B cell (primary cell): ENCODE measurements around the gene ATXN3L. TPM values are rescaled to one million over a fixed set of nuclear protein-coding genes. Genes with fewer than 3 reads are reported as not detected.

ENCODE experiments used
- ATAC-seq: fragments of 200-7000 bp; cut with Tn5 transposase; one replicate; pipeline ENCODE4 v1.10.0; 2021; ENCODE audit warnings: low read depth, mild to moderate bottlenecking, moderate number of reproducible peaks, moderate library complexity
- CTCF ChIA-PET: fragments of 350-600 bp; sonication (Branson Sonifier 250); formaldehyde crosslinking; loops from one replicate; lab custom pipeline; 2021; ENCODE audit warnings: antibody characterized with exemption, inconsistent platforms; lab: Charles Lee
- POLR2A ChIA-PET: fragments of 350-600 bp; sonication (Branson Sonifier 250); formaldehyde crosslinking; loops from one replicate; lab custom pipeline; 2021; ENCODE audit warnings: antibody characterized with exemption; lab: Charles Lee
- DNase-seq: peaks from one replicate; pipeline ENCODE4 v3.0.0; 2013
- H2AFZ ChIP-seq: 2 replicates; pipeline ENCODE4 v1.6.1; 2012; ENCODE audit warnings: mild to moderate bottlenecking, low read depth, low read length; ENCODE audit not compliant: insufficient read depth, poor library complexity, severe bottlenecking
- H3K27ac ChIP-seq, 2 donors: 1 replicate in 1 of 2; 2 replicates in 1 of 2; pipeline ENCODE4 v1.5.1; 2012 to 2013; ENCODE audit warnings: low read length in 2 of 2, mild to moderate bottlenecking in 2 of 2, moderate library complexity in 1 of 2
- H3K27me3 ChIP-seq, 4 experiments: fragments of 200-600 bp in 1 of 4; sonication (generic) in 1 of 4; replicated peaks in 1 of 4; 1 replicate in 2 of 4; 2 replicates in 2 of 4; pipeline versions ENCODE4 v1.6.1 to v1.7.0; 2013 to 2016; ENCODE audit warnings: low read length in 3 of 4, mild to moderate bottlenecking in 2 of 4, mixed read lengths in 1 of 4, moderate library complexity in 1 of 4; ENCODE audit not compliant: insufficient read depth in 4 of 4, control insufficient read depth in 3 of 4; ENCODE audit errors: control extremely low read depth in 1 of 4
- H3K36me3 ChIP-seq, 2 experiments: replicated peaks in 1 of 2; 1 replicate in 1 of 2; 2 replicates in 1 of 2; pipeline versions ENCODE4 v1.6.1 to v1.7.1; 2013; ENCODE audit warnings: low read length in 1 of 2; ENCODE audit not compliant: insufficient read depth in 2 of 2, control insufficient read depth in 1 of 2; ENCODE audit errors: control extremely low read depth in 1 of 2, extremely low read depth in 1 of 2
- H3K4me1 ChIP-seq, 2 donors: fragments of 200-600 bp in 1 of 2; sonication (generic) in 1 of 2; 1 replicate in 1 of 2; 2 replicates in 1 of 2; pipeline versions ENCODE4 v1.5.1 to v1.6.1; 2013 to 2017; ENCODE audit warnings: low read length in 2 of 2; ENCODE audit not compliant: control insufficient read depth in 2 of 2, insufficient read depth in 2 of 2
- H3K4me2 ChIP-seq: replicated peaks from 2 replicates; pipeline ENCODE3; 2012; ENCODE audit warnings: mild to moderate bottlenecking, low read depth, low read length; ENCODE audit not compliant: poor library complexity, severe bottlenecking
- H3K4me3 ChIP-seq, 5 experiments: fragments of 200-600 bp in 1 of 5; sonication (generic) in 1 of 5; 1 replicate in 3 of 5; 2 replicates in 2 of 5; pipeline versions ENCODE4 v1.5.1 to v1.7.0; 2011 to 2016; ENCODE audit warnings: low read length in 4 of 5, mild to moderate bottlenecking in 4 of 5, low read depth in 2 of 5, control low read depth in 1 of 5, moderate library complexity in 1 of 5; ENCODE audit not compliant: insufficient read depth in 1 of 5; ENCODE audit errors: control extremely low read depth in 1 of 5, extremely low read depth in 1 of 5
- H3K79me2 ChIP-seq: fragments of 200-600 bp; sonication (generic); one replicate; pipeline ENCODE4 v1.6.0; 2016; ENCODE audit warnings: low read length; ENCODE audit not compliant: control insufficient read depth, insufficient read depth
- H3K9ac ChIP-seq: fragments of 200-600 bp; sonication (generic); 2 replicates; pipeline ENCODE4 v1.6.1; 2017; ENCODE audit warnings: mild to moderate bottlenecking, low read length, moderate library complexity
- H3K9me3 ChIP-seq, 3 donors: one replicate each; pipeline versions ENCODE4 v1.6.1 to v1.7.1; 2013; ENCODE audit warnings: low read length in 2 of 3; ENCODE audit not compliant: control insufficient read depth in 2 of 3, insufficient read depth in 1 of 3; ENCODE audit errors: control extremely low read depth in 1 of 3
- H4K20me1 ChIP-seq: 2 replicates; pipeline ENCODE4 v1.6.0; 2012; ENCODE audit warnings: mild to moderate bottlenecking, low read length; ENCODE audit not compliant: insufficient read depth, control insufficient read depth, poor library complexity, severe bottlenecking
- H3K27ac Mint-ChIP-seq: one replicate; pipeline ENCODE4 v1.8.0; 2021; ENCODE audit warnings: mixed read lengths
- H3K27me3 Mint-ChIP-seq: one replicate; pipeline ENCODE4 v1.8.0; 2021; ENCODE audit warnings: mixed read lengths
- H3K4me1 Mint-ChIP-seq: one replicate; pipeline ENCODE4 v1.8.0; 2021; ENCODE audit warnings: mixed read lengths
- H3K4me3 Mint-ChIP-seq: one replicate; pipeline ENCODE4 v1.8.0; 2021; ENCODE audit warnings: mixed read lengths
- H3K9me3 Mint-ChIP-seq: one replicate; pipeline ENCODE4 v1.8.0; 2022; ENCODE audit warnings: mixed read lengths; ENCODE audit not compliant: insufficient read depth
- CTCF ChIP-seq: fragments of 200-600 bp; IDR thresholded peaks from one replicate; pipeline ENCODE4 v1.8.0; 2022; ENCODE audit warnings: antibody characterized with exemption, mild to moderate bottlenecking
- EZH2 ChIP-seq: IDR thresholded peaks from 2 replicates; pipeline ENCODE4 v1.6.1; 2012; ENCODE audit warnings: borderline replicate concordance, low read depth, mild to moderate bottlenecking, moderate library complexity, low read length; ENCODE audit not compliant: insufficient read depth, poor library complexity, severe bottlenecking
- WGBS: methylation state at CpG from one replicate; pipeline ENCODE4 v1.1.5; 2013; ENCODE audit warnings: missing lambda C conversion rate; ENCODE audit not compliant: insufficient coverage; 5-methylcytosine and 5-hydroxymethylcytosine counted together
- intact Hi-C: fragments of 100-400 bp; cut with micrococcal nuclease; formaldehyde crosslinking; loops from one replicate; pipeline ENCODE4 v1.10.0; 2022
- polyA plus RNA-seq: library from polyadenylated mRNA; depleted of rRNA; stranded (reverse); fragments of >200 nt; gene quantifications from 2 replicates; pipeline ENCODE4 v1.2.3, GENCODE V29; 2012
- total RNA-seq, 2 donors: library from RNA; stranded (reverse); fragments of 120-200 nt in 1 of 2; gene quantifications; 1 replicate in 1 of 2; 2 replicates in 1 of 2; pipeline versions ENCODE4 v1.2.3 to v1.2.4, GENCODE V29; 2013 to 2022

The ATXN3L gene
- total and polyA plus RNA-seq, 2 donors (not counting 1 experiment from before 2014, with no cell fraction given) = not detected

- DNase-seq = no peak
- 90% methylated on average over 2 of the region's 10 CpGs for WGBS
- Mint-ChIP-seq H3K27me3 (no peaks in the 10 kb centered on the region), H3K27ac (no peak overlapping the region), H3K9me3 (peaks cover 5% of the 10 kb centered on the region), H3K4me1 (peaks cover 14% of the 10 kb centered on the region), H3K4me3 (no peak overlapping the region)
- H3K4me2 ChIP-seq = no peak overlapping the region
- H3K27me3 ChIP-seq = no peaks in the 10 kb centered on the region
- H4K20me1 ChIP-seq = no peaks in the 10 kb centered on the region
- H3K79me2 ChIP-seq = no peaks in the 10 kb centered on the region
- CTCF ChIA-PET = interaction anchor here (0.6 to 1.4 kb wide), 3 partner anchors 148 to 394 kb away, joined by 3 to 4 read pairs (median 3); no protein-coding TSS in a partner anchor
- no peak overlapping the region for H3K4me3 ChIP-seq
- ATAC-seq = no peak
- no peak overlapping the region for H3K27ac ChIP-seq
- intact Hi-C loops = loop anchor here (10.0 kb wide), 3 partner anchors 85 to 365 kb away; partner anchors contain the start of gene TMSB4X
- H3K9ac ChIP-seq = no peak overlapping the region
- peaks cover 9% of the 10 kb centered on the region in 2 donors for H3K4me1 ChIP-seq
- peaks cover 0 to 10% (median 4%) of the 10 kb centered on the region in 3 donors for H3K9me3 ChIP-seq
- POLR2A ChIA-PET = no interaction called here
- TF ChIP-seq CTCF = no peak
- TF ChIP-seq EZH2 = no peak
- no peak overlapping the region for H2AFZ ChIP-seq
- H3K36me3 ChIP-seq = no peaks in the 10 kb centered on the region
Observed at GRCh38 chrX:13340182-13340791, 20.4 kb upstream of the ATXN3L start.

- WGBS = 100% methylated on average over 2 of the region's 3 CpGs
- no peak overlapping the region for H3K9ac ChIP-seq
- intact Hi-C loops = loop anchor here (10.0 kb wide), 3 partner anchors 85 to 365 kb away; partner anchors contain the start of gene TMSB4X
- H3K9me3 ChIP-seq = peaks cover 0 to 10% (median 4%) of the 10 kb centered on the region in 3 donors
- H3K27ac ChIP-seq = no peak overlapping the region
- peaks cover 3 to 5% of the 10 kb centered on the region in 2 donors for H3K4me1 ChIP-seq
- no peaks in the 10 kb centered on the region for H3K36me3 ChIP-seq
- CTCF ChIA-PET = interaction anchor here (0.6 to 1.4 kb wide), 3 partner anchors 148 to 393 kb away, joined by 3 to 4 read pairs (median 3); no protein-coding TSS in a partner anchor
- Mint-ChIP-seq H3K4me3 (no peak overlapping the region), H3K9me3 (peaks cover 2% of the 10 kb centered on the region), H3K4me1 (peaks cover 7% of the 10 kb centered on the region), H3K27me3 (no peaks in the 10 kb centered on the region), H3K27ac (no peak overlapping the region)
- no peaks in the 10 kb centered on the region for H3K27me3 ChIP-seq
- no peaks in the 10 kb centered on the region for H4K20me1 ChIP-seq
- ATAC-seq (no peak), DNase-seq (no peak)
- no peak overlapping the region for H2AFZ ChIP-seq
- no peak overlapping the region for H3K4me3 ChIP-seq
- POLR2A ChIA-PET = no interaction called here
- H3K4me2 ChIP-seq = no peak overlapping the region
- H3K79me2 ChIP-seq = no peaks in the 10 kb centered on the region
- TF ChIP-seq EZH2 (no peak), CTCF (no peak)
Observed at GRCh38 chrX:13339607-13340006, 19.8 kb upstream of the ATXN3L start.
